Astrocyte (in vitro differentiated cells and primary cell): ENCODE data around the gene STK11IP.

ENCODE experiments used
- CTCF ChIP-seq: IDR thresholded peaks from 2 replicates; pipeline ENCODE4 v1.5.1; 2011; ENCODE audit warnings: low read depth, mild to moderate bottlenecking, inconsistent platforms, low read length, moderate library complexity; ENCODE audit not compliant: insufficient read depth
- EZH2 ChIP-seq: IDR thresholded peaks from 2 replicates; pipeline ENCODE4 v1.6.1; 2012; ENCODE audit warnings: mild to moderate bottlenecking, low read length, inconsistent platforms; ENCODE audit not compliant: insufficient read depth

- TF ChIP-seq CTCF (no peak), EZH2 (no peak)
Measured at GRCh38 chr2:219581346-219581745, 16.3 kb upstream of the STK11IP start.
